ENCODE data around the gene IRX3.
A peak's percentile ranks its signal among the peaks of the same experiment; 100 is the strongest.
"Not testable (repeated sequence)": the region's sequence is repeated elsewhere in the genome, so short reads cannot be mapped to it uniquely, and the experiment has no call there.

Gene IRX3

GRCh38 chr16:54273566-54273965 is 13.0 kb downstream of the IRX3 start:
- DNase-seq: no peak

GRCh38 chr16:54270711-54271110 is 15.9 kb downstream of the IRX3 start:
- DNase-seq: no peak

GRCh38 chr16:54269461-54269860 is 17.1 kb downstream of the IRX3 start:
- DNase-seq: no peak

- DNase-seq: no peak
Measured at GRCh38 chr16:54268766-54269165, 17.8 kb downstream of the IRX3 start.

GRCh38 chr16:54268340-54268739 is 18.2 kb downstream of the IRX3 start:
- DNase-seq: no peak

- DNase-seq: no peak
Measured at GRCh38 chr16:54266363-54266955, 20.1 kb downstream of the IRX3 start.

- DNase-seq: no peak
Measured at GRCh38 chr16:54265575-54266107, 20.9 kb downstream of the IRX3 start.

- DNase-seq: no peak
Measured at GRCh38 chr16:54253118-54253517, 33.5 kb downstream of the IRX3 start.

- DNase-seq: no peak
Measured at GRCh38 chr16:54248863-54249710, 37.5 kb downstream of the IRX3 start.

- not testable (repeated sequence) for DNase-seq
Measured at GRCh38 chr16:54247705-54248104, 38.9 kb downstream of the IRX3 start.

GRCh38 chr16:54246454-54246821 is 40.1 kb downstream of the IRX3 start:
- no peak for DNase-seq

- no peak for DNase-seq
Measured at GRCh38 chr16:54245788-54246453, 40.7 kb downstream of the IRX3 start.

GRCh38 chr16:54244061-54244886 is 42.3 kb downstream of the IRX3 start:
- DNase-seq: peak; percentile 28

- no peak for DNase-seq
Measured at GRCh38 chr16:54243202-54243601, 43.4 kb downstream of the IRX3 start.

GRCh38 chr16:54242199-54242598 is 44.4 kb downstream of the IRX3 start:
- DNase-seq: peak; percentile 10

- no peak for DNase-seq
Measured at GRCh38 chr16:54241525-54241924, 45.1 kb downstream of the IRX3 start.

- no peak for DNase-seq
Measured at GRCh38 chr16:54240271-54241129, 46.1 kb downstream of the IRX3 start.

- no peak for DNase-seq
Measured at GRCh38 chr16:54239456-54239855, 47.1 kb downstream of the IRX3 start.

GRCh38 chr16:54236773-54237172 is 49.8 kb downstream of the IRX3 start:
- no peak for DNase-seq

- no peak for DNase-seq
Measured at GRCh38 chr16:54233615-54234014, 53.0 kb downstream of the IRX3 start.
